GM12874 (cell line): ENCODE measurements around the gene STXBP6.

ENCODE experiments used
- TF ChIP-seq, protein P1 (sequence below): IDR thresholded peaks from 2 replicates; pipeline ENCODE4 v1.5.1; 2011; ENCODE audit warnings: low read depth, mild to moderate bottlenecking, control low read depth, low read length, moderate library complexity; ENCODE audit not compliant: insufficient read depth

STXBP6 gene

DNA sequence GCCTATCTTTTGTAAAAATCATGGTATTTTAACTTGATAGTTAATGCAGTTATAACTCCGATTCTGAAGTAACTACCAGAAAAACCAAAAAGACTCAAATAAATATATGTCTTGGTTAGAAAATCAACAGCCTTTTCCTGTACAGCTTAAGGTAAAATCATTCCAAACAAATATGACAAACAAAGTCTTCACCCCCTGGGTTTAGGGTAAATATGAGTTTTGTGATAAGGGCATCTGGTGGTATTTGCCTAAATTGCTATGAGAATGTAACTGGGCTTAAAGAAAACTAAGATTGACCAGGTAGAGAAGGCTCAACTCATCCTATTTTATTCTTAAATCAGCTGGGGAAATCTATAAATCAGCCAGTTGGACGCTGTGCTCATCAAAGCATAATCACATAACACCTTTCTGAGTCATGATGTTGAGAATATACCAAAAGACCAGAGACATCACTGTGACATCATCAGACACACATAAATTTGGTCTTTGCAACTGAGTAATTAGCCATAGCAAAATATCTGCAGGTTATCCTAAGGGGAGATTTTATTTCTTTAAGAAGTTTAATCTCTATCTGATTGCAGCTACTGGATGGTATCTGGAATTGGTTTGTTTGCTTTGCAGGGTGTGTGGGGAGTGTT lies 133.9 kb downstream of the STXBP6 start:
- TF ChIP-seq, protein P1, sequence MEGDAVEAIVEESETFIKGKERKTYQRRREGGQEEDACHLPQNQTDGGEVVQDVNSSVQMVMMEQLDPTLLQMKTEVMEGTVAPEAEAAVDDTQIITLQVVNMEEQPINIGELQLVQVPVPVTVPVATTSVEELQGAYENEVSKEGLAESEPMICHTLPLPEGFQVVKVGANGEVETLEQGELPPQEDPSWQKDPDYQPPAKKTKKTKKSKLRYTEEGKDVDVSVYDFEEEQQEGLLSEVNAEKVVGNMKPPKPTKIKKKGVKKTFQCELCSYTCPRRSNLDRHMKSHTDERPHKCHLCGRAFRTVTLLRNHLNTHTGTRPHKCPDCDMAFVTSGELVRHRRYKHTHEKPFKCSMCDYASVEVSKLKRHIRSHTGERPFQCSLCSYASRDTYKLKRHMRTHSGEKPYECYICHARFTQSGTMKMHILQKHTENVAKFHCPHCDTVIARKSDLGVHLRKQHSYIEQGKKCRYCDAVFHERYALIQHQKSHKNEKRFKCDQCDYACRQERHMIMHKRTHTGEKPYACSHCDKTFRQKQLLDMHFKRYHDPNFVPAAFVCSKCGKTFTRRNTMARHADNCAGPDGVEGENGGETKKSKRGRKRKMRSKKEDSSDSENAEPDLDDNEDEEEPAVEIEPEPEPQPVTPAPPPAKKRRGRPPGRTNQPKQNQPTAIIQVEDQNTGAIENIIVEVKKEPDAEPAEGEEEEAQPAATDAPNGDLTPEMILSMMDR = no peak

- TF ChIP-seq, protein P1 = no peak
These were observed 134.5 kb downstream of the STXBP6 start for GRCh38 chr14:24915403-24915921.

GRCh38 chr14:24913746-24914145 lies 136.2 kb downstream of the STXBP6 start:
- TF ChIP-seq, protein P1 = no peak

DNA sequence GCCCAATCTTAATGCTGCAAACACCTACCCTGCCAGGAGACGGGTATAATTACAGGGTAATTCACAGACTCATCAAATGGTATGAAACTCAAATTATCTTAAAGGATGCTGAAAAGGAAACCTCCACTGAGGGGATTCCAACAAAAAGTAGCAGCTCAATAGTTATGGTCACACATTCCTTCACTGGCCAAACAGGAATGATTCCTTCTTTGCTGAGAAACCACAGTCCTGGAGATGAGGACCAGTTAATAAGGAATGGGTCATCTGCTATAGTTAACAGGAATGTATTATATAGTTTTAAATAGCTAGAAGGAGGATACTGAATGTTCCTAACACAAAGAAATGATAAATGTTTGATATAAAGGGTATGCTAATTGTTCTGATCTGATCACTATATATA lies 136.9 kb downstream of the STXBP6 start:
- TF ChIP-seq, protein P1 = no peak

DNA sequence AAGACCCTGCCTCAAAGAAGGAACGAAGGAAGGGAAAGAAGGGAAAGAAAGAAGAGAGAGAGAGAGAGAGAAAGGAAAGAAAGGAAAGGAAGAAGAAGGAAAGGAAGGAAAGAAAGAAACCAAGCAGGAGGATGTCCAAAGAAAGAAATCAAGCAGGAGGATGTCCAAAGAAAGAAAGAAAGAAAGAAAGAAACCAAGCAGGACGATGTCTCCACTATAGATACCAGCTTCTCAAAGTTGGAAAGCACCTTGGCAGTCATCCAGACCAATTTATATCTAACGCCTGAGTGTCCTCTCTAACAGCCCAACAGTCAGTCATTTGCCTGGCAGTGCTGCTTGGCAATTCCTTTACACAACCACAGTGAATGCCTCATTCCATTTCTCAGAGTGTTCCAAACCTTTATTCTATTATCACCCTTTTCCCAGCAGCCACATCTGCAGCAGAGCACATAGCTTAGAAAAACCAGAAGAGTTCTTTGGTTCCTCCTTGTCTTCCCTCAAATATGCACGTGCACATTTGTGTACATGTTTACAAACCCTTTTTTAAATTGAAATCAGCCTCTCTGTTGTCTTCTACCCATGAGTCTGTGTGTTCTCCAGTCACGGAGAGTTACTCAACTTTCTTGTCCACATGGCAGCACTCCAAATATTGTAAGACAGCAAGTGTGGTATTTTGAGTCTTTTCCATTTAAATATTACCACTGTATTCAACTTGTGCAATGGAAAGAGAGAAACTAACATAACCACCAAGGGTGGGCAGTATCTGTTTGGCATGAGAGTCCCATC lies 138.4 kb downstream of the STXBP6 start:
- TF ChIP-seq, protein P1 = no peak

DNA sequence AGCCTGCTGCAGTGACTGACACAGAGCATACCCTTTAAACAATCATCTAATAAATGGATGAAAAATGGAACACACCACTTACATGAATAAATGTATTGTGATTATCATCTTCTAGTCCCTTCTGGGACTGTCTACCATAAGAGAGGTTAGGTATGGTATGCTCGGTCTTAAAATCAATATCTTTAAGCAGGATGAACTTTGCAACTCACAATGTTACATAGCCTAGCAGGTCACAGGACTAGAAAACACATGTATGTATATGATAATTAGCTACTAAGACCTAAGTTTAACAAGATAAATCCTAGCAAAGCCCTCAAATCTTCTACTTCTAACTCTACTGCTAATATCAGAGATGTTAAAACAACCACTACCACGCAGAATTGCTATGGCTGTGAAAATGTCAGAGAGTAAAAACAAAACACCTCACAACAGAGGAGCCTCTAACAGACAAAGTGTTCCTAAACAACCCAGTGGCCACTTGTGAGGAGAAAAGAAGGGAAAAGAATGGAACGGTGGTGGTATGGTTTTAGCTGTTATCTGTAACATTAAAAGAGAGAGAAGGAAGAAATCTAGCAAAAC lies 139.4 kb downstream of the STXBP6 start:
- TF ChIP-seq, protein P1 = no peak
